ENCODE results near the gene LIMA1.
"Not testable (repeated sequence)": the region's sequence is repeated elsewhere in the genome, so short reads cannot be mapped to it uniquely, and the experiment has no call there.

LIMA1 gene

DNA sequence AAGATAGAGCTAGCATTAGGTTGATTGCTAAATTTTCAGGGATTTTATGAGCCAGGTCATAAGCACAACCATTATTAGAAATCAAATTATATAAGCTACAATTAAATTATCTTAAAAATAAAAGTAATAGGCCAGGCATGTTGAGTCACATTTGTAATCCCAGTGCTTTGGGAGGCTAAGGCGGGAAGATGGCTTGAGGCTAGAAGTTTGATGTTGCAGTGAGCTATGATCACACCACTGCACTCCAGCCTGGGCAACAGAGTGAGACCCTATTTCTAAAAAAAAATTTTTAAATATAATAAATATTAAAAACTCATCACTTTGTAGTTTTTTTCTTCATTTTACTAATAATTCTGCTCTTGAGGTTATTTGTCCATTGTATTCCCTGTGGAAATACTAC, 1.9 kb upstream of the LIMA1 start:
- DNase-seq = no peak

DNA sequence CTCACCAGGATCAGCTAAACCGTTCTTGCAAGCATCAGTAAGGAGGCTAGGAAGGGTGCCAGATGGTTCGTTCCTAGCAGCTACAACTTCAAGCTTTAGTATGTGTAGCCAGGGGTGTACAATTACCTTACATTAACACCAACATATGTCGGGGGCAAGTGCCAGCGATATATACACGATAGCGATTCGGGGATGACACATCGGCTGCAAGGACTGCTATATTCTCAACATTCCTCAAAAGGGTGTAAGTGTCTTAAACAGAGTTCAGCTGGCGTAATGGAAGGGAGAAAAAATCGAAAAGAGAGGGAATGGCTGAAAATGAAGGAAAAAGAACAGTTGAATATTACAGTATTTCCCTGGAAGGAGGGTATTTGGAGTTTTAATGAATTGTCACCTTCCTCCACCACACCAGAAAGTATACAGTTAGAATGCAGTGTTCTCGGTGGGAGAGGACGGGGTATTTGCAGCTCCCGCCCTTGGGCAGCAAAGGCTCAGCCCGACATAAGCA, 545 bp downstream of the LIMA1 start:
- DNase-seq = no peak

DNA sequence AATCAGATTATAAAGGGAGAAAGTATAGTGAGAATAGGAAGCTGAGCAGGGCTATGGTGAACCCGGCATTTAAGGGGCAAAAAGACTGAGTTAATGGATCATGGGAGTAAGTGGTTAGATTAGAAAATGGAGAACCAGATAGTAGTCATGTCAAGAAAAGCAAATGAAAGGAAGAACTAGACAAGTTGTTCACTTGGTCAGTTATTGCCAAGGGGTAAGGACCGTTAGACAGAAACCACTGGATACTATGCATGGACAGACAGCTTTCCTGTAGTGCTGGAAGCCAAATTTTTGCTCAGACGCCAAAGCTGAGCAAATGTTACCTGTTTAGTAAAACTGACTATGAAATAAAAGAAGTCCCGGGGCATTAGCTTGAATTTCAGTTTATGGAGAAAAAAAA, 3.8 kb downstream of the LIMA1 start:
- no peak for DNase-seq

DNA sequence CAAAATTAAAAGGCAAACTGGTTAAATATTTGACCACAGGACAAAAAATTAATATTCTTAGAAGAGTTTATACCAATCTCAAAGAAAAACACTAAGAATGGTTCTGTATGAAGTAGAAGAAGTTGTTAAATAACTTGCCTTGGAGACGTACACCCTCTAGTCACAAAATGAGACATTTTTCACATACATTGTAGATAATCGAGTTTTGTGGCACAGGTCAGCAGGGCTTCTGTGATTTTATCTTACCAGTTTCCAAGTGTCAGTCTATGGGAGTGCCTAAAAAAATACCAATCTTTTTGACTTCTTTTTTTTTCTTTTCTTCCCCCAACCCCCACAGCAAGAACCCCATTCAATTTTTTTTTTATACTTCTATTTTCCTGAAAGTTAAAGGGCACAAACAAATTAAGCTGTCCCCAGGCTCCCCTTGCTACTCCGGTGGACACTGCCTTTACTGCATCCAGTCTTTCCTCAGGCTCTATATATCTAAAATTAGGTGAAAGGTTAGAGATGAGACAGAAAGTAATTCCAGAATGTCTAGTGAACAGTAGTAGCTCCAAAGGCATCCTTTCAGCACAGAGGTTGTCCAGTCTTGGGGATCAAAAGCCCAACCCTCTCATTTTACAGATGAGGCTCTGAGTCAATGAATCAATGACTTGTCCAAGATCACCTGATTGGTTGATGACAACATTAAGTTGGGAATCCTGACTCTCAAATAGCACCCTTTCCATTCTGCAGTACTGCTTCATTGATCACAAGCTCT, 6.2 kb downstream of the LIMA1 start:
- no peak for DNase-seq

DNA sequence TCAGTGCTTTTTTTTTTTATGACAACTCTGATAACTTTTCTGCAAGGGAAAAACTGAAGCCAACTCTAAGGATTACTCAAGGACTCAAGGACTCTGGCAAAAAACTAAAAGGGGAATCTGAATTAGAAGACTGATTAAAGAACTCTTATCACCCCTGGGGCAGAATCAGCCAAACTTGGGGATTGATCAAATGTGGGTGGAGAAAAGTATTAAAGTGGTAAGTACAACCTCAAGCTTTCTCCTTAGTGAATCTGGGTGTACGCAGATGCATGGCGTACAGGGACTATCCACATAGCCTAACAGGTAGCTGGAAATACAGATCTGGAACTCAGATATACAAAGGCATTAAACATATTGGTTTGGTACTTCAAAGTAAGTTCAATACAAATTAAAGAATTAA, 7.3 kb downstream of the LIMA1 start:
- no peak for DNase-seq

DNA sequence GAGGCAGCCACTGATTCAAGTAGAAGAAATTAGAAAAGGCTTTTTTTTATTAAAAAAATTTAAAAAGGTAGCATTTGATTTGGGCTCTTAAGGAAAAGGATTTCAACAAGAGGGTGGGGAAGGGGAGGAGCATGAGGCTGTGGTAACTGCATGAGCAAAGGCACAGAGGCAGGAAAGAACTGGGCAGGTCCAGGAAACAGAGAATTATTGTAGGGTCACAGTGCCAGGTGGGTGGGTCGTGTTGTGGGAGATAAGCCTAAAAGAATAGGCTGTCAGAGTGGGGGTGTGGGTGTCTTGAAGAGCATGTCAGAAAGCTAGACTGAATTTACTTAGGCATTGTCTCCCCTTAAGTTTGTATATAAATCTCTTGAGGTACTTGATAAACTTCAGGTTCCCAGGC, 7.8 kb downstream of the LIMA1 start:
- DNase-seq = no peak

DNA sequence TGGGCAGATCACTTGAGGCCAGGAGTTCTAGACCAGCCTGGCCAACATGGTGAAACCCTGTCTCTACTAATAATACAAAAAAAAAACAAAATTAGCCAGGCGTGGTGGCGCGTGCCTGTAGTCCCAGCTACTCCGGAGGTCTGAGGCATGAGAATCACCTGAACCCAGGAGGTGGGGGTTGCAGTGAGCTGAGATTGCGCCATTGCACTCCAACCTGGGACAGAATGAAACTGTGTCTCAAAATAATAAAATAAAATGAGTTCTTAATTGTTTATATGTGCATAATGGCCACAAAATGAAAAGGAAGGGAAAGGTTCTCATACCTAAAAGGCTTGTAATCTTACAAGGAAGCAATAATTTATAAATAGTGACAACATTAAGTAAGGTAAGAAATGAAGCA, 8.2 kb downstream of the LIMA1 start:
- DNase-seq = not testable (repeated sequence)

DNA sequence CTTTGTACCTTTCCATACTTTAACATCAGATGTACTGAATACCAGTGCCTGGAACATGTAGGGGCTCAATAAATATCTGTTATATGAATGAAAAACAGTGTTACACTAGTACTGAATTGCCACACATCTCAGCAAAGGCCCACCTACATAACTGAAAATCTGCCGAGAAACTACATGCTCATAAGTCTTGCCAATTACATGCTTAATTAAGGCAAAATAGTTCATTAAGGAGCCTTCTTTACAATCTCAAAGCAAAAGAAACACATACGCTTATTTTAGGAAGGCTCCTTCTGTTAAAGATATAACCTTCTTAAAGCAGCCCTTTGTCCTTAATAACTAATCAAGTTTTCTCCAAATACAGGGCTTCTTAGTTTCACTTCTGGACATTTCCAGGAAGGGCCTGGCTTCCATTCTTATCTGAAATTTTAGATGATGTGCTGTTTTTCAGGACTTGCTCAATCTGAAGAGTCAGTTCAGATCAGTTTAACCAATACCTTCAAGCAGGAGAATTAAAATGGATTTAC, 11.5 kb downstream of the LIMA1 start:
- DNase-seq = no peak

DNA sequence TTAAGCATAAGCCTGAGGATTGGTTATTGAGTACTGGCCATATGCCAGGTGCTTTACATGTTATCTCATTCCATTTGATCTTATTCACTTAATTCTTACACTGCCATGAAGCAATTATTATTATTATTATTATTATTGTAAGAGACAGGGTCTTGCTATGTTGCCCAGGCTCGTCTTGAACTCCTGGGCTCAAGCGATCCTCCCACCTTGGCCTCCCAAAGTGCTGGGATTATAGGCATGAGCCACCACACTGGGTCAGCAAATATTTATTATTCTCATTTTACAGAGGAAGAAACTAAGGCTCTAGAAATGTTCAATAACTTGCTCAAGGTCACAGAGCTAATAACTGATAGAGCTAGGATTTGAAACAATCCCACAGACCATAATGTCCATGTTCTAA, 14.8 kb downstream of the LIMA1 start:
- no peak for DNase-seq

DNA sequence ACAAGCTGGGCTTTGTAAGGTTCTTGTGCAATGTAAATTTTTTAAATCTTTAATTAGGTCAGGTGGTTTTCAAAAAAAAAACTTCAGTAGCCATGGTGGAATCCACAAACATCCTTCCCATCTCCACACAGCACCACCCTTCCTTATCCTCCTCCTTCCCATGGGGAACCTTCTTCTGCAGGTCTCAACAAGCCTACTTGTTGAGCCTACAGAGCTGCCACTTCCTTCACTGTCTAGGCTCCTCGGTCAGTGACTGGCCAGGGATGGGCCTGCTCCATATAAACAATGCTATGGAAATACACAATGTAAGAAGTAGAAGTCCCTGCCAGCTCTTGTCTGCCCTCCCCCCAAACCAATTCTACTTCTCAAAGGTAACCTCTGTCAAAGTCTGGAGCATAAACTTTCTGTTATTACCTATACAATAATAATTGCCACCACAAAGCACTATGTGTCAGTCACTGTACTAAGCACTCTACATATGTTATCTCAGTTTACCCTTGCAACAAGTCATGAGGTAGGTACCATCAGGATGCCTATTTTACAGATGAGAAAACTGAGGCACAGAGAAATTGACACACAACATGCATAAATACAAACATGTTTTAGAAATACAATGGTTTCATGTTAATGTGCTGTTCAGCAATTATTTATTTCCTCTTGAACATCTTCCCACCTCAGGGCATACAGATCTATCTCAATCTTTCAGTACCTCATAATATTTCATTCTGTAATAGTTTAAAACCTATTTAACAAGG, 17.4 kb downstream of the LIMA1 start:
- no peak for DNase-seq

DNA sequence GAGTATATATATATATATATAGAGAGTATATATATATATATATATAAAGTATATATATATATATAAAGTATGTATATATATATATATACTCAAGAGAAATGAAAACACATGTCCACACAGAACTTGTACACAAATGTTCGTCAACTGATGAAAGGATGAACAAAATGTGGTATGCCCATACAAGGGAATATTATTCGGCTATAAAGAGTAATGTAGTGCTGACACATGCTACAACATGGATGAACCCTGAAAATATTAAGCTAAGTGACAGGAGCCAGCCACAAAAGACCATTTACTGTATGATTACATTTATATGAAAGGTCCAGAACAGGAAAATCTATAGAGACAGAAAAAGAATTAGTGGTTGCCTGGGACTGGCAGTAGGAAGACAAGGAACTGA, 19.5 kb downstream of the LIMA1 start:
- DNase-seq = no peak

DNA sequence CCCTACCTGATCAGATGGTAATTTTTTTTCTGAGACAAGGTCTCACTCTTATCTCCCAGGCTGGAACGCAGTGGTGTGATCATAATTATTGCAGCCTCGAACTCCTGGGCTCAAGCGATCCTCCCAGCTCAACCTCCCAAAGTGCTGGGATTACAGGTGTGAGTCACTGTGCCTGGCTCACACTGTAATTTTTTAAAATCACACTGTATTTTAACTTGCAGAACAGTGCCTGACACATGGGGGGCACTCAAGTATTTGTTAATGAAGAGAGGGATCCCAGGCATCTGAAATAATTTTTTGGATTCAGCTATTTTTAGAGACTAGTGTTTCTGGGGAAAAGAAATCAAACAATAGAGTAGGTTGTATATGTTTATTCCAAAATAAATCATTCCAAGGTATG, 21.7 kb downstream of the LIMA1 start:
- no peak for DNase-seq

DNA sequence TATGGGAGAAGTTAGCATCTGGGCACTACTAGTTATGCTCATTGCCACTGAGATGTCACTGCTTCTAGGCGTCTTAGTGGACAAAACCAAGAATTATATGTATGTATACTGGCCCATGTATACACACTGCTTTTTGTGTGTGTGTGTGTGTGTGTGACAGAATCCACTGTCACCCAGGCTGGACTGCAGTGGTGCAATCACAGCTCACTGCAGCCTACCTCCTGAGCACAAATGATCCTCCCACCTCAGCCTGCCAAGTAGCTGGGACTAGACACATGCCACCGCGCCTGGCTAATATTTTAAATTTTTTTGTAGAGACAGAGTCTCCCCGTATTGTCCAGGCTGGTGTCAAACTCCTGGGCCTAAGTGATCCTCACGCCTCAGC, 25.2 kb downstream of the LIMA1 start:
- DNase-seq = no peak

DNA sequence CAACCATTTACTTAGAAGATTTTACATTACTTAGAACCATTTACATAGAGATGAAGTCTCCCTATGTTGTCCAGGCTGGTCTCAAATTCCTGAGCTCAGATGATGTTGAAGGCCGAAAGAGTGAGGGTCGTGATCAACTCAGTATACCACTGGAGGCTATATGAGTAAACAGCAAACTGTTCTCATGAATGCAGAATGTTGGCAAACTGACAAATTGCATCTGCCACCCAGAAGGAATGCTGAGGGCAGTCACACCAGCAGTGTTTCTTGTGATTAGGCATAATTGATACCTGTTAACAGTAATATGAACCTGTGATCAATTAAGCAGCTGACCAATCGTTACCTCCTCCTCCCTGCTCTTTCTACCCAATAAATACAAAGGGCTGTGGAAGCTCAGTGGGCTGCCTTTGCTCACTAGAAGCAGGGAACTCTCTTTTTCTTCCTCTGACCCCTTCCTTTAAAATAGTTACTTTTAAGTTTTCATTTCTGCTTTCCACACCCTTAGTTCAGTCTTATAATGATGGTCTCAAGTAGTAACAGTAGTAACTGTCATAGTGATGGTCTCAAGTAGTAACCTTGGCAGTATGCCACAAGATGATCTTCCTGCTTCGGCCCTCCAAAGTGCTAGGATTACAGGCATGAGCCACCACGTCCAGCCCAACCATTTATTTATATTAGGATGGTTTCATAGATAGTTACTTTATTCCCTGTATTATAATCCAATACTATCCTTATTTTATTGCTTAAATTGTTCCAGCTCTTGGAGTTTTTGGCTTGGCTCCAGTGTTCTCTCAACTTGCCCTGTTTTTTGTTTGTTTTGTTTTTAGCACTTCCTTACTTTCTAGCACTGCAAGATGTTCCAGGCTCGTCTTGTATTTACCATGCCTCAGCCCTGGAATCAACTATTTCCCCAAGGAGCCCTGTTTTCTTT, 25.8 kb downstream of the LIMA1 start:
- no peak for DNase-seq

DNA sequence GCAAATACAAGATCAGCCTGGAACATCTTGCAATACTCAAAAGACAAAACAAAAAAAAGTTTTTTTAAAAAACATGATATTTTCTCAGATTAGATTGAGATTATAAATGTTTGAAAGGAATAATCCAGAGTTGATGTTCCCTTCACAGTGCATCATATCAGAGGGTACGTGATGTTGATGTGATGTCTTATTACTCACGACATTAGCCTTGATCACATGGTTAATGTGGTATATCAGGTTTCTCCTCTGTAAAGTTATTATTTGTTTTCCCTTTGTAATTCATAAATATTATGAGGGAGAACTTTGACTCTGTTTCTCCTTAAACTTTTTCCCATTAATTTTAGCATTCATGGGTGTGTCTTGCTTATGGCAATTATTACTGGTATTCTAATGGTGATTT, 26.6 kb downstream of the LIMA1 start:
- no peak for DNase-seq

DNA sequence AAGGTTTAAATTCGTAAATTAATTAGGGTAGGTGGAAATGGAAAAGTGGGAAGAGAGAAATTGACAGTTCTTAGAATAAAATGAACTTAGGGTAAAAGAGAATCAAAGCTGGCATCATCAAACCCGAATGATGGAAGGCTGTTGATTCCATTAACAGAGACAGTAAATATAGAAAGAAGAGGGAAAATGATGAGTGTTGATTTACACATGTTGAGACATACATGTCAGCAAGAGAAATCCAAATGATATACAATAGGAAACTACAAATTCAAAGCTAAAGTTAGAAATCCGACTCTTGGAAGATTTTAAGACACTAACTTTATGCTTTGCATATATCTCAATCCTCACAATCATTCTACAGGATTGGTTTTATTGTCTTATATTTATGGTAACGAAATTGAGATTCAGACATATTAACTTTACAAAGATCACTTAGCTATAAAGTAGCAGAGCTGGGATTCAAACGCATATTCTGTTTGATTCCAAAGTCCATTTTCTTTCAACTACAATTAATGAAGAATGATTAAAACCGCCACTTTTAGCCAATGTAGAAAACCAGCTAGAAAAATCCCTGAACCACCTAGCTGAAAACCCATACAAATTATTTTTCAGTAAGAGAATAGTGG, 30.2 kb downstream of the LIMA1 start:
- no peak for DNase-seq

DNA sequence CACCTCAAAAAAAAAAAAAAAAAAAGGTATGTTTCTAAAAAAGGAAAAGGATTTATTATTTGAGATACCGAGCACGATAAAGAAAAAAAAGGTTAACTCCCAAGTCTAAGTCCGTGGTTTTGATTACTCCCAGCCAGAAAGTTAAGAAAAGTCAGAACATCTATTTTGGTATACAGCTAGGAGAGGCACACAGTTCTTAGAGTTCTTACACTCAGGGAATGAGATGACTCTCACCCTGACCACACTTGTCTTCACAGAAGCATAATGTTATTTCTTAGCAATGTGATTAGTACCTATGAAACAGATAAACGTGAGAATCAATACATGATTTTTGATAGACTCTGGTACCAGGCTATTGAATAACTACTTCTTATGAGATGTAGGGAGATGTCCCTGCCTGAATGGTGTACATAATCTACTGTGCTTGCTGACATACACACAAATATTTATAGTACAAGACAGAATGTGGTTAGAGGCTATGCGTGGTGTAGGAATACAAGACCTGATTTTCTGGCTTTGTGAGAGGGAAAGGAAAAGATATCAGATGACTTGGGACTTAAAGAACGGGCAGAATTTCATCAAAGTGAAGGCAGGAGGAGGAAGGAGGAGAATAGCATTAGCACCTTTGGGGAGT, 31.6 kb downstream of the LIMA1 start:
- DNase-seq = no peak

DNA sequence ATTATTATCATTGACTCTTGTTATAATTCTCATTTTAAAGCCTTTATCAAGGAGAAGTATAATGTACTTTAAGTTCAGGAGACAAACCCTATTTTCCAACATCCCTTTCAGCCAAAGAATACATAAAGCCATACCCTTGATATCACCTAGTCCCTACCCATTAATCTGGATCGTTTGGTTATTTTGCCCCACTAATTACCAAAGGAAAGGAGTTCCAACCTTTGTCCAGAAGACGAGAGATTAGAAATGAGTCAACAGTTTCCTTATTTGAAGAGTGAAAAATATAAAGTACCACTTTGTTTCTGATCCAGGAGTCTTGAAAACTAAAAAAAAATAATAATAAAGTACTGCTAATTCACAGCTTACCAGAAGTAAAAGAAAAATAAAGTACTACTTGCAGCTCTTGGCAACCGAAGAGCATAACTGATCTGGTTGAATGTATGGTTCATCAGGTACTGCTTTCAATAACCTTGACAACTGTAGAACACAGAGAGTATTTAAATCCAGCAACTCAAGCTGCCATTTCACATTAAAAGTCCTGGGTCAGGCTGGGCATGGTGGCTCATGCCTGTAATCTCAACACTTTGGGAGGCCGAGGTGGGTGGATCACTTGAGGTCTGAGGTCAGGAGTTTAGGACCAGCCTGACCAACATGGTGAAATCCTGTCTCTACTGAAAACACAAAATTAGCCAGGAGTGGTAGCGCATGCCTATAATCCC, 33.7 kb downstream of the LIMA1 start:
- DNase-seq = no peak

DNA sequence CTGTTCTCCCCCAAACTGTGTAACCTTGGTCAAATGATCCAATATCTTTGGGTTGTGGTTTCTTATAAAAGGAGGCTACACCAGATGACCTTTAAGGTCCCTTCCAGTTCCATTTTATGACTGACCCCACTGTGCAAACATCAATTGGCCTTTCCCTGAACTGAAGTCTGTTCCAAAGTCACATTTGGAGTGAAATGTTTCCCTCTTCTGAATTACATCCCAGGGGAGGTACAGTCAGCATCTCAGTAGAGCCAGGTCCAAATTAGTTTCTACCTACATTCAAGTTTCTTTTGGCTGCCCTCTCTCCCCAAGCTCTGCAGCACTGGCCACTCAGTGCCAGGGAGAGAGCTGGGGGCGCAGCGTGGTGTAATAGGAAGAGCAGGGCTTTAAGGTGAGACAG, 34.4 kb downstream of the LIMA1 start:
- no peak for DNase-seq

DNA sequence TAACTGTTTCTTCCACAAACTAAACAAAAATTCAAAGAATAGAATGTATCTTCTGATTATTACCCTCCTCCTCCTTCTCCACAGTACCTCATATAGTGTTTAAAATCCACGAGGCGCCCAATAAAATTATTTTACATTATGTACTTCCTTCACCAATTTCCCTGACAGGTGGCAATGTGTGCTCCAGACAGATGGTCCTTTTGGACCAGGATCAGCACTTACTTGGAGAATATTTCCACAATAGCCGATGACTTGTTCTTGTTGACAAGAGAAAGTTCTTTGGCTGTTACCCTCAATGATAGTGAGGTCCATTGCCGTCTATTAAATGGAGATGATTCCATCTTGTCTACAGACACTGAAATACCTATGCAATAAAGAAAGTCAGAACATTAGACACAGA, 34.9 kb downstream of the LIMA1 start:
- no peak for DNase-seq

DNA sequence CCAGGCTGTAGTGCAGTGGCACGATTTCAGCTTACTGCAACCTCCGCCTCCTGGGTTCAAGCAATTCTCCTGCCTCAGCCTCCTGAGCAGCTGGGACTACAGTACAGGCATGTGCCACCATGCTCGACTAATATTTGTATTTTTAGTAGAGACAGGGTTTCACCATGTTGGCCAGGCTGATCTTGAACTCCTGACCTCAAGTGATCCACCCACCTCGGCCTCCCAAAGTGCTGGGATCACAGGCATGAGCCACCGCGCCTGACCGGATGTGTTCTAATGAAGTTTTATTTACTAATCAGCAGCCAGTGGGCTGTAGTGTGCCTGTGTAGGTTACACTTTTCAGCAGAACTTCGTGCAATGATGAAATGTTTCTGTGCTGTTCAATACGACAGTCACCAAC, 35.7 kb downstream of the LIMA1 start:
- DNase-seq = not testable (repeated sequence)

Measured in NCI-H1092 (cell line).